HepG2 (cell line): Measurements from ENCODE around the gene NID1. TPM values are rescaled to one million over a fixed set of nuclear protein-coding genes. Genes with fewer than 3 reads are reported as not detected.

Experiments used
- ASH2L ChIP-seq: fragments of 300-600, 200-600 bp; sonication (generic); IDR thresholded peaks from 2 replicates; pipeline ENCODE4 v1.7.0; 2017; ENCODE audit warnings: low read depth, mild to moderate bottlenecking, moderate library complexity, mixed read lengths, low read length; ENCODE audit not compliant: insufficient read length
- BCL6 ChIP-seq: IDR thresholded peaks from 2 replicates; pipeline ENCODE4 v1.6.1; 2016; ENCODE audit warnings: missing genetic modification reagents, missing compliant biosample characterization
- CCAR2 ChIP-seq: fragments of 200-400 bp; formaldehyde crosslinking; optimal IDR thresholded peaks from 2 replicates; pipeline ENCODE3; 2018; ENCODE audit warnings: low read depth, mild to moderate bottlenecking, low read length, moderate library complexity
- DMTF1 ChIP-seq: sonication (generic); formaldehyde crosslinking; IDR thresholded peaks from 2 replicates; pipeline ENCODE4 v1.4.0; 2020; ENCODE audit warnings: mild to moderate bottlenecking, missing genetic modification reagents
- DNMT3B ChIP-seq: conservative IDR thresholded peaks from 2 replicates; pipeline ENCODE4 v1.6.1; 2016; ENCODE audit warnings: missing biosample characterization, control low read depth
- FOXA1 ChIP-seq, 2 experiments: fragments of 450-650 bp in 1 of 2; sonication (generic) in 1 of 2; formaldehyde crosslinking in 1 of 2; IDR thresholded peaks; 2 replicates each; pipeline versions ENCODE4 v1.4.0 to v1.6.1; 2016 to 2020; ENCODE audit warnings: missing genetic modification reagents in 1 of 2
- FOXP4 ChIP-seq: sonication (generic); formaldehyde crosslinking; IDR thresholded peaks from 2 replicates; pipeline ENCODE4 v1.4.0; 2020; ENCODE audit warnings: missing genetic modification reagents
- GPBP1L1 ChIP-seq: sonication (generic); formaldehyde crosslinking; IDR thresholded peaks from 2 replicates; pipeline ENCODE4 v1.5.0; 2020; ENCODE audit warnings: mild to moderate bottlenecking, missing genetic modification reagents
- GTF3A ChIP-seq: sonication (generic); formaldehyde crosslinking; conservative IDR thresholded peaks from 2 replicates; pipeline ENCODE4 v1.4.0; 2020; ENCODE audit warnings: mild to moderate bottlenecking, missing genetic modification reagents
- HIVEP1 ChIP-seq: sonication (generic); formaldehyde crosslinking; IDR thresholded peaks from 2 replicates; pipeline ENCODE4 v1.4.0; 2020; ENCODE audit warnings: mild to moderate bottlenecking, missing genetic modification reagents
- MEF2D ChIP-seq: sonication (generic); formaldehyde crosslinking; IDR thresholded peaks from 2 replicates; pipeline ENCODE4 v1.5.1; 2020; ENCODE audit warnings: mild to moderate bottlenecking, missing genetic modification reagents
- ZFP90 ChIP-seq: sonication (generic); formaldehyde crosslinking; IDR thresholded peaks from 2 replicates; pipeline ENCODE4 v1.8.0; 2022; ENCODE audit warnings: missing genetic modification reagents, mild to moderate bottlenecking, inconsistent platforms, borderline replicate concordance
- ZNF251 ChIP-seq: sonication (generic); formaldehyde crosslinking; IDR thresholded peaks from 2 replicates; pipeline ENCODE4 v1.9.0; 2021; ENCODE audit warnings: mild to moderate bottlenecking, missing genetic modification reagents
- ZNF264 ChIP-seq: sonication (generic); formaldehyde crosslinking; IDR thresholded peaks from 2 replicates; pipeline ENCODE4 v1.4.0; 2020; ENCODE audit warnings: missing genetic modification reagents
- ZNF335 ChIP-seq: sonication (generic); formaldehyde crosslinking; IDR thresholded peaks from 2 replicates; pipeline ENCODE4 v1.4.0; 2020; ENCODE audit warnings: missing genetic modification reagents
- ZNF773 ChIP-seq: sonication (generic); formaldehyde crosslinking; IDR thresholded peaks from 2 replicates; pipeline ENCODE4 v1.4.0; 2020; ENCODE audit warnings: missing genetic modification reagents, borderline replicate concordance
- polyA plus RNA-seq, 8 experiments: library from polyadenylated mRNA; depleted of rRNA in 3 of 8; stranded (reverse) in 7 of 8; unstranded in 1 of 8; fragments of >200 nt; fragmentation: Illumina TruSeq in 4 of 8; extraction: Trizol in 4 of 8; gene quantifications; 2 replicates each; pipeline versions ENCODE4 v1.2.1 to v1.2.3, GENCODE V29; 2011 to 2016; ENCODE audit warnings: low read depth in 4 of 8, missing spikeins in 1 of 8, mixed read lengths in 1 of 8; ENCODE audit not compliant: insufficient read depth in 1 of 8
- total RNA-seq, 5 experiments: library from RNA; depleted of rRNA; stranded (reverse); fragments of >200 nt; fragmentation: Illumina TruSeq; extraction: Trizol; gene quantifications; 2 replicates each; pipeline ENCODE4 v1.2.3, GENCODE V29; 2016; ENCODE audit warnings: low read depth in 1 of 5
- TF ChIP-seq, protein P1 (sequence below): sonication (generic); formaldehyde crosslinking; IDR thresholded peaks from 2 replicates; pipeline ENCODE4 v1.4.0; 2020; ENCODE audit warnings: mild to moderate bottlenecking, missing genetic modification reagents, borderline replicate concordance

The NID1 gene
- total and polyA plus RNA-seq, 2 of the 13 experiments (the other 11 are each of a cell fraction or from before 2014, with no cell fraction given): 50.2 to 56.1 TPM

DNA sequence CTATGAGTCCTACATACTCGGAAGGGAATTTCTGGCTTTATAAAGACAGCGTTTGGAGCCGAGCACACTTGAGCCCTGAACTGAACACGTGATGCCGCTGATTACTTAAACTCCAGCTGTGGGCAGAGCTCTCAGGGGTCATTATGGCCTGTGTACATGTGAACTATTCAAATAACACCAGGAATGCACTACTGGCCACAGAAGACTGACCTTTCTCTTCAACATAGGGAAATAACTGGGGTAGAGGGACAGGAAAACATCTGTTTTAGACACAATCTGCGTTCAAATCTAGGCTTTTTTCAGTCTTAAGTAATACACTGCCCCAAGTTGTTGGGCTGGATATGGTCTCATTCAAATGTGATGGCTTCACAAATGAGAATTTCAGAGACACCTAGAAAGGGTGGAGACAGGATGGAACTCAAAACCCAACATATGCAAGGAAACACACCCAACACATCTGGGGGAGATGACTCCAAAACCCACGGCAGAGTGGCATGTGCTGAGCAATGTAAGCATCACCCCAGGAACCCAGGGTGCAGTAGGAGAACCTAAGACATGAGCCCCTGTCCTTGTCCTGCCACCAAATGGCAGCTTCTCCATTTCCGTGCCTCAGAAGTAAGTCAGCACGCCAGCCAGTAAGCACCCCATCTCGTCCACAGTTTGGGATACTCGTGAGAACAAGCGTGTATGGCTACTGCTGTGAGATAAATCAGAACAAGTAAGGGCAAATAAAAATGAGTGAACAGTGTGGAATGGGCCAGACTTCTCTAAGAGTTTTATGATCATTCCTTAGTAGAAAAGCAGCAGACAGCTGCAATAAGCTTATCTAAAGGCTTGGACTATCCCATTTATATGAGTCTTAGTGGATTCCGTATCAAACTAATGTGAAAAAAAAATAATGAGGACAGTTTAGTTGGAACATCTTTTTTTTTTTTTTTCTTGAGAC is 24.9 kb downstream of the NID1 start (continued):
- TF ChIP-seq MEF2D (CRISPR knock-in tag): peak; percentile 66; the same call in 1 of the 2 replicates
- TF ChIP-seq DNMT3B (CRISPR knock-in tag): no peak
- no peak for TF ChIP-seq DMTF1 (CRISPR knock-in tag)
- TF ChIP-seq ZNF264 (CRISPR knock-in tag): peak; percentile 53; the same call in 1 of the 2 replicates
- TF ChIP-seq, protein P1, sequence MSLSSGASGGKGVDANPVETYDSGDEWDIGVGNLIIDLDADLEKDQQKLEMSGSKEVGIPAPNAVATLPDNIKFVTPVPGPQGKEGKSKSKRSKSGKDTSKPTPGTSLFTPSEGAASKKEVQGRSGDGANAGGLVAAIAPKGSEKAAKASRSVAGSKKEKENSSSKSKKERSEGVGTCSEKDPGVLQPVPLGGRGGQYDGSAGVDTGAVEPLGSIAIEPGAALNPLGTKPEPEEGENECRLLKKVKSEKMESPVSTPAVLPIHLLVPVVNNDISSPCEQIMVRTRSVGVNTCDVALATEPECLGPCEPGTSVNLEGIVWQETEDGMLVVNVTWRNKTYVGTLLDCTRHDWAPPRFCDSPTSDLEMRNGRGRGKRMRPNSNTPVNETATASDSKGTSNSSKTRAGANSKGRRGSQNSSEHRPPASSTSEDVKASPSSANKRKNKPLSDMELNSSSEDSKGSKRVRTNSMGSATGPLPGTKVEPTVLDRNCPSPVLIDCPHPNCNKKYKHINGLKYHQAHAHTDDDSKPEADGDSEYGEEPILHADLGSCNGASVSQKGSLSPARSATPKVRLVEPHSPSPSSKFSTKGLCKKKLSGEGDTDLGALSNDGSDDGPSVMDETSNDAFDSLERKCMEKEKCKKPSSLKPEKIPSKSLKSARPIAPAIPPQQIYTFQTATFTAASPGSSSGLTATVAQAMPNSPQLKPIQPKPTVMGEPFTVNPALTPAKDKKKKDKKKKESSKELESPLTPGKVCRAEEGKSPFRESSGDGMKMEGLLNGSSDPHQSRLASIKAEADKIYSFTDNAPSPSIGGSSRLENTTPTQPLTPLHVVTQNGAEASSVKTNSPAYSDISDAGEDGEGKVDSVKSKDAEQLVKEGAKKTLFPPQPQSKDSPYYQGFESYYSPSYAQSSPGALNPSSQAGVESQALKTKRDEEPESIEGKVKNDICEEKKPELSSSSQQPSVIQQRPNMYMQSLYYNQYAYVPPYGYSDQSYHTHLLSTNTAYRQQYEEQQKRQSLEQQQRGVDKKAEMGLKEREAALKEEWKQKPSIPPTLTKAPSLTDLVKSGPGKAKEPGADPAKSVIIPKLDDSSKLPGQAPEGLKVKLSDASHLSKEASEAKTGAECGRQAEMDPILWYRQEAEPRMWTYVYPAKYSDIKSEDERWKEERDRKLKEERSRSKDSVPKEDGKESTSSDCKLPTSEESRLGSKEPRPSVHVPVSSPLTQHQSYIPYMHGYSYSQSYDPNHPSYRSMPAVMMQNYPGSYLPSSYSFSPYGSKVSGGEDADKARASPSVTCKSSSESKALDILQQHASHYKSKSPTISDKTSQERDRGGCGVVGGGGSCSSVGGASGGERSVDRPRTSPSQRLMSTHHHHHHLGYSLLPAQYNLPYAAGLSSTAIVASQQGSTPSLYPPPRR (CRISPR knock-in tag): peak; percentile 82; the same call in 1 of the 2 replicates
- TF ChIP-seq ZNF335: peak; percentile 49; the same call in 1 of the 2 replicates
- no peak for TF ChIP-seq ZNF251 (CRISPR knock-in tag)
- peak; percentile 81 for TF ChIP-seq FOXA1 (IDR thresholded peaks at IDR 0.05)
- TF ChIP-seq FOXA1 (CRISPR knock-in tag; IDR thresholded peaks at IDR 0.05): peak; percentile 96
- peak; percentile 87 for TF ChIP-seq FOXP4
- no peak for TF ChIP-seq ZFP90 (CRISPR knock-in tag)
- TF ChIP-seq ZNF773 (CRISPR knock-in tag): no peak
- TF ChIP-seq HIVEP1 (CRISPR knock-in tag): no peak
- peak; percentile 83 for TF ChIP-seq BCL6 (CRISPR knock-in tag)
- peak; percentile 59 for TF ChIP-seq ASH2L
- TF ChIP-seq GTF3A (CRISPR knock-in tag): no peak
- no peak for TF ChIP-seq GPBP1L1 (CRISPR knock-in tag)
- TF ChIP-seq CCAR2: no peak
